ENCODE measurements around the gene IRX4. TPM values are rescaled to one million over a fixed set of nuclear protein-coding genes. Genes with fewer than 3 reads are reported as not detected.
"Not testable (repeated sequence)": the region's sequence is repeated elsewhere in the genome, so short reads cannot be mapped to it uniquely, and the experiment has no call there.

The IRX4 gene
- total and polyA plus RNA-seq, 9 of the 15 experiments (the other 6 are each of a cell fraction or from before 2014, with no cell fraction given), result not detected

GRCh38 chr5:1870435-1871272 lies 12.1 kb downstream of the IRX4 start:
- intact Hi-C loops (cut with micrococcal nuclease); in situ Hi-C loops (cut with MboI): not testable (repeated sequence)

GRCh38 chr5:1868886-1869475 lies 13.7 kb downstream of the IRX4 start:
- Histone ChIP-seq H3K79me2 (ENCODE audit: control insufficient read depth, insufficient read depth, low read length) (no peaks in the 10 kb centered on the region), H3K4me1 (replicated peaks in 1 of 2; ENCODE audit: control insufficient read depth in 2 of 2, insufficient read depth in 2 of 2, low read length in 2 of 2) (no peaks in the 10 kb centered on the region; a peak in 1 of 5 replicates), H4K20me1 (replicated peaks; ENCODE audit: control insufficient read depth, insufficient read depth, low read length) (no peaks in the 10 kb centered on the region; the same call in 1 of the 2 replicates), H3K4me3 (no peak overlapping the region), H3K9ac (ENCODE audit: insufficient read depth in 1 of 2, low read depth in 2 of 2, low read length in 2 of 2) (no peak overlapping the region; a peak in 1 of 4 replicates), H3K36me3 (ENCODE audit: control insufficient read depth, insufficient read depth, low read length) (no peaks in the 10 kb centered on the region), H2AFZ (ENCODE audit: low read depth, low read length) (no peak overlapping the region), H3K9me1 (ENCODE audit: control insufficient read depth, insufficient read depth, low read length) (no peaks in the 10 kb centered on the region), H3K9me3 (replicated peaks; ENCODE audit: control insufficient read depth, insufficient read depth, low read depth, low read length) (no peaks in the 10 kb centered on the region; the same call in 1 of the 2 replicates), H3K27me3 (ENCODE audit: control insufficient read depth in 2 of 2, insufficient read depth in 2 of 2, low read length in 2 of 2) (peaks cover 31 to 67% of the 10 kb centered on the region in 2 experiments), H3K27ac (ENCODE audit: extremely low read depth, low read depth, low read length) (no peak overlapping the region), H3K4me2 (ENCODE audit: insufficient read depth, low read length) (no peak overlapping the region)
- BruUV-seq (replicated peaks), result no TSS peak
- no peak for FAIRE-seq
- CTCF ChIA-PET (ENCODE audit: low intra/inter-chr PET ratio), result no interaction called here
- DNase-seq (ENCODE audit: extremely low read depth in 1 of 4, low spot score in 3 of 4), result no peak
- WGBS (ENCODE audit: insufficient coverage, low coverage, missing lambda C conversion rate), result 0% methylated on average over 18 of the region's 19 CpGs
- TF ChIP-seq E2F8 (IDR thresholded peaks at IDR 0.05; ENCODE audit: low read depth, partially characterized antibody) (no peak), TFE3 (CRISPR knock-in tag; IDR thresholded peaks at IDR 0.05) (peak; percentile 33; the same call in 1 of the 2 replicates)
- no peak for ATAC-seq
- in situ Hi-C loops (cut with MboI) (no loop called here), intact Hi-C loops (cut with micrococcal nuclease) (no loop called here)
- POLR2A ChIA-PET, result interaction anchor here (0.8 kb wide), 1 partner anchor 114 kb away, joined by 4 read pairs; no protein-coding TSS in a partner anchor

More at GRCh38 chr5:1870435-1871272, 12.1 kb downstream of the IRX4 start:
- DNase-seq (ENCODE audit: extremely low read depth in 1 of 4, low spot score in 3 of 4); H3K4me3 ChIP-seq; H3K4me2 ChIP-seq (ENCODE audit: insufficient read depth, low read length); H3K27ac ChIP-seq (ENCODE audit: extremely low read depth, low read depth, low read length); H4K20me1 ChIP-seq (replicated peaks; ENCODE audit: control insufficient read depth, insufficient read depth, low read length); H3K36me3 ChIP-seq (ENCODE audit: control insufficient read depth, insufficient read depth, low read length); ATAC-seq; H3K79me2 ChIP-seq (ENCODE audit: control insufficient read depth, insufficient read depth, low read length); H3K9me1 ChIP-seq (ENCODE audit: control insufficient read depth, insufficient read depth, low read length); FAIRE-seq; H3K9ac ChIP-seq (ENCODE audit: insufficient read depth in 1 of 2, low read depth in 2 of 2, low read length in 2 of 2); H3K4me1 ChIP-seq (replicated peaks in 1 of 2; ENCODE audit: control insufficient read depth in 2 of 2, insufficient read depth in 2 of 2, low read length in 2 of 2); CTCF ChIA-PET (ENCODE audit: low intra/inter-chr PET ratio); BruUV-seq (replicated peaks); POLR2A ChIA-PET; H2AFZ ChIP-seq (ENCODE audit: low read depth, low read length); H3K9me3 ChIP-seq (replicated peaks; ENCODE audit: control insufficient read depth, insufficient read depth, low read depth, low read length): not testable (repeated sequence)
- peaks cover 28 to 61% of the 10 kb centered on the region in 2 experiments for H3K27me3 ChIP-seq (ENCODE audit: control insufficient read depth in 2 of 2, insufficient read depth in 2 of 2, low read length in 2 of 2)
- WGBS (ENCODE audit: insufficient coverage, low coverage, missing lambda C conversion rate), result 25% methylated on average over 21 of the region's 21 CpGs

Data from K562 (cell line).